Right atrium auricular region (tissue), 2 donors: ENCODE data around the gene FAM53A. TPM values are rescaled to one million over a fixed set of nuclear protein-coding genes. Genes with fewer than 3 reads are reported as not detected.

Experiments used
- DNase-seq: peaks from one replicate; pipeline ENCODE4 v3.0.0-alpha.2; 2019; ENCODE audit warnings: low spot score
- H3K27ac ChIP-seq, 2 donors: fragments of 200-600 bp; sonication (generic); 1 replicate in 1 of 2; 2 replicates in 1 of 2; pipeline ENCODE4 v1.5.1; 2016 to 2019
- H3K27me3 ChIP-seq, 2 donors: fragments of 200-600 bp; sonication (generic); one replicate each; pipeline versions ENCODE4 v1.5.1 to v1.6.0; 2017 to 2019
- H3K36me3 ChIP-seq: fragments of 200-600 bp; sonication (generic); one replicate; pipeline ENCODE4 v1.5.1; 2016
- H3K4me1 ChIP-seq, 2 donors: fragments of 200-600 bp; sonication (generic); one replicate each; pipeline versions ENCODE4 v1.5.1 to v1.6.0; 2017 to 2019
- H3K4me3 ChIP-seq, 2 donors: fragments of 200-600 bp; sonication (generic); 1 replicate in 1 of 2; 2 replicates in 1 of 2; pipeline ENCODE4 v1.5.1; 2017 to 2019; ENCODE audit warnings: mild to moderate bottlenecking in 1 of 2, moderate library complexity in 1 of 2
- H3K9me3 ChIP-seq, 2 donors: fragments of 200-600 bp; sonication (generic); one replicate each; pipeline ENCODE4 v1.5.1; 2019
- total RNA-seq, 2 donors: library from RNA; depleted of rRNA; stranded (reverse); fragments of >200 nt; gene quantifications; one replicate each; pipeline ENCODE4 v1.1.0, GENCODE V29; 2016
- TF ChIP-seq, protein P1 (sequence below), 2 donors: fragments of 200-600 bp; sonication (generic); IDR thresholded peaks; one replicate each; pipeline ENCODE4 v1.5.1; 2019; ENCODE audit warnings: antibody characterized with exemption in 2 of 2

Gene FAM53A
- 1 to 10 TPM; 1.0 to 1.9 TPM for total RNA-seq

DNA sequence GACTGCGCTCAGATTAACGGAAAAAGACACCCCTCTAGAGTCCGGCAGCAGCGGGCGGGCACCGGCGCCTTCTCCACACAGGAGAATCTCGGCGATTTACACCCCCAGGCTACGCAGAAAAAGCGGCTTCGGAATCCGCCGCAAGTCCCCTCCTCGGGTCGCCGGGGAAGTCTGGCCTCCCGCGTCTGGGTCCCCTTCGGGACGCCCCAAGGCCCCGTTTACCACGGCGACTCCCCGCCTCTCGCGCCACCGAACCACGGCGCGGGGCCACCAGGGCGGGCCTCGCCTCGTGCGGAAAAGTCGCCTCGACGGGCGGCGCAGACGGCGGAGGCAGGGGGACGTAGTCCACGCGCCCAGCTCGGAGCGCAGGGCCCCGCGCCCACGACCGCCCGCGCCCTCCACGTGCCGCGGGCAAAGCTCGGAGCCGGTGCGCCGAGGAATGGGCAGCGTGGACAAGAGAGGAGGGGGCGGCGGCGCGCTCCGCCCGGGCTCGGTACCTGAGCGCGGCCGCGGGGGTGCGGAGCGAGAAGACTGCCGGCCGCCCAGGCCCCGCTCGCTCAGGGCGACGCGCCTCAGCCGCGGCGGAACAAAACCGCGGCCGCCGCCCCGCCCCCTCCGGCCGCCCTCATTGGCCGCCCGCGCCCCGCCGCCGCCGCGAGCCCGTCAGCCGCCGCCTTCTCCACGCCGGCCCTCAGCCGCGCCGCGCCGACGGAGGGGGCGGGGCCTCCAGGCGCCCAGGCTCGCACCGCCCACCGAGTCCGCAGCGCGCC is at the start of gene FAM53A:
TSS of gene FAM53A (minus strand) at position 578 of the 770 bp plus-strand sequence. CDS start 15,572 bp downstream, outside the sequence.
- peak; percentile 87 for DNase-seq
- Histone ChIP-seq H3K4me3 (peak within 1 kb of the TSS; percentile 63 to 77), H3K27me3 (no peaks in the 10 kb centered on the region), H3K36me3 (no peaks in the 10 kb centered on the region), H3K9me3 (no peaks in the 10 kb centered on the region), H3K27ac (peak within 1 kb of the TSS; percentile 77 to 88), H3K4me1 (peaks cover 0 to 14% of the 10 kb centered on the region in 2 donors)
- TF ChIP-seq, protein P1, sequence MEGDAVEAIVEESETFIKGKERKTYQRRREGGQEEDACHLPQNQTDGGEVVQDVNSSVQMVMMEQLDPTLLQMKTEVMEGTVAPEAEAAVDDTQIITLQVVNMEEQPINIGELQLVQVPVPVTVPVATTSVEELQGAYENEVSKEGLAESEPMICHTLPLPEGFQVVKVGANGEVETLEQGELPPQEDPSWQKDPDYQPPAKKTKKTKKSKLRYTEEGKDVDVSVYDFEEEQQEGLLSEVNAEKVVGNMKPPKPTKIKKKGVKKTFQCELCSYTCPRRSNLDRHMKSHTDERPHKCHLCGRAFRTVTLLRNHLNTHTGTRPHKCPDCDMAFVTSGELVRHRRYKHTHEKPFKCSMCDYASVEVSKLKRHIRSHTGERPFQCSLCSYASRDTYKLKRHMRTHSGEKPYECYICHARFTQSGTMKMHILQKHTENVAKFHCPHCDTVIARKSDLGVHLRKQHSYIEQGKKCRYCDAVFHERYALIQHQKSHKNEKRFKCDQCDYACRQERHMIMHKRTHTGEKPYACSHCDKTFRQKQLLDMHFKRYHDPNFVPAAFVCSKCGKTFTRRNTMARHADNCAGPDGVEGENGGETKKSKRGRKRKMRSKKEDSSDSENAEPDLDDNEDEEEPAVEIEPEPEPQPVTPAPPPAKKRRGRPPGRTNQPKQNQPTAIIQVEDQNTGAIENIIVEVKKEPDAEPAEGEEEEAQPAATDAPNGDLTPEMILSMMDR (IDR thresholded peaks at IDR 0.05), result no peak

DNA sequence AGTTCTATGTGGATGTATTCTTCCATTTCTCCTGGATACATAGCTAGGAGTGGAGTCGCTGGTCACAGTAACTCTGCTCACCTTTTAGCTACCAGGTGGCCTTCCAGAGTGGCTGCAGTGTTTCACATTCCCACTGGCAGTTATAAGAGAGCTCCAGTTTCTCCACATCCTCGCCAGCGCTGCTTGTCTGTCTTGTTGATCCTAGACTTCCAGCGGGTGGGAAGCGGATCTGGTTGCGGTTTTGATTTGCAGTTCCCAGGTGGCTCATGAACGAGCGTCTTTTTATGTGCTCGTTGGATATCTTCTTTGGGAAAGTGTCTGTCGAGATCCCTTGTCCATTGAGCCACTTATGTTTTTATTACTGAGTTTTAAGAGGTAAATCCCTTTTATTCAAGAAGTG is 48.8 kb upstream of the FAM53A start:
- DNase-seq, result no peak
- no peak overlapping the region for H3K4me3 ChIP-seq
- H3K36me3 ChIP-seq, result peaks cover 14% of the 10 kb centered on the region
- TF ChIP-seq, protein P1 (IDR thresholded peaks at IDR 0.05), result no peak
- no peaks in the 10 kb centered on the region for H3K27me3 ChIP-seq
- H3K9me3 ChIP-seq, result peaks cover 0 to under 1% of the 10 kb centered on the region in 2 donors
- no peak overlapping the region for H3K27ac ChIP-seq
- H3K4me1 ChIP-seq, result peaks cover 0 to 19% of the 10 kb centered on the region in 2 donors

GRCh38 chr4:1731180-1731579 is 47.1 kb upstream of the FAM53A start:
- peaks cover 6% of the 10 kb centered on the region for H3K36me3 ChIP-seq
- peaks cover 0 to 35% of the 10 kb centered on the region in 2 donors for H3K4me1 ChIP-seq
- TF ChIP-seq, protein P1 (IDR thresholded peaks at IDR 0.05), result no peak
- no peak for DNase-seq
- H3K4me3 ChIP-seq, result no peak overlapping the region
- H3K27ac ChIP-seq, result no peak overlapping the region
- no peaks in the 10 kb centered on the region for H3K27me3 ChIP-seq
- H3K9me3 ChIP-seq, result no peaks in the 10 kb centered on the region

- no peak overlapping the region for H3K4me3 ChIP-seq
- H3K36me3 ChIP-seq, result peaks cover 6% of the 10 kb centered on the region
- H3K9me3 ChIP-seq, result no peaks in the 10 kb centered on the region
- TF ChIP-seq, protein P1 (IDR thresholded peaks at IDR 0.05), result no peak
- H3K27me3 ChIP-seq, result no peaks in the 10 kb centered on the region
- H3K4me1 ChIP-seq, result peaks cover 0 to 39% of the 10 kb centered on the region in 2 donors
- H3K27ac ChIP-seq, result no peak overlapping the region
- no peak for DNase-seq
Measured at GRCh38 chr4:1730532-1731135, 46.5 kb upstream of the FAM53A start.

GRCh38 chr4:1728061-1728980 is 44.2 kb upstream of the FAM53A start:
- DNase-seq, result no peak
- Histone ChIP-seq H3K27ac (peak overlapping the region; percentile 34 to 62), H3K4me1 (peaks cover 0 to 39% of the 10 kb centered on the region in 2 donors), H3K9me3 (no peaks in the 10 kb centered on the region), H3K4me3 (peak overlapping the region in 1 of 2 donors; percentile 27), H3K36me3 (peaks cover 6% of the 10 kb centered on the region), H3K27me3 (no peaks in the 10 kb centered on the region)
- TF ChIP-seq, protein P1 (IDR thresholded peaks at IDR 0.05), result no peak
